Activated naive CD4-positive, alpha-beta T cell treated with anti-CD3 and anti-CD28 coated beads, Interleukin-2, amount 10 ng/mL, durations not matched to agents 7 days and 5 days (primary cell): ENCODE measurements around the gene AP4B1.

ENCODE experiments used
- CTCF ChIA-PET: fragments of 350-600 bp; sonication (Branson Sonifier 250); formaldehyde crosslinking; loops from one replicate; lab custom pipeline; 2021; ENCODE audit warnings: antibody characterized with exemption; lab: Charles Lee
- DNase-seq: peaks from one replicate; pipeline ENCODE4 v3.0.0-alpha.2; 2020
- H3K27ac Mint-ChIP-seq: one replicate; pipeline ENCODE4 v1.8.0; 2021; ENCODE audit warnings: mild to moderate bottlenecking, moderate library complexity, mixed read lengths
- H3K27me3 Mint-ChIP-seq: one replicate; pipeline ENCODE4 v1.8.0; 2021; ENCODE audit warnings: mild to moderate bottlenecking, mixed read lengths
- H3K36me3 Mint-ChIP-seq: one replicate; pipeline ENCODE4 v1.8.0; 2021; ENCODE audit warnings: mixed read lengths
- H3K4me1 Mint-ChIP-seq: one replicate; pipeline ENCODE4 v1.8.0; 2021; ENCODE audit warnings: mixed read lengths
- H3K4me3 Mint-ChIP-seq: one replicate; pipeline ENCODE4 v1.8.0; 2021; ENCODE audit warnings: mild to moderate bottlenecking, moderate library complexity, mixed read lengths
- H3K9me3 Mint-ChIP-seq: one replicate; pipeline ENCODE4 v1.8.0; 2021; ENCODE audit warnings: mixed read lengths

Gene AP4B1

GRCh38 chr1:113940365-113941244 is 36.0 kb upstream of the AP4B1 start:
- Mint-ChIP-seq H3K36me3 (peaks cover 54% of the 10 kb centered on the region), H3K27ac (peak overlapping the region; percentile 90)

DNA sequence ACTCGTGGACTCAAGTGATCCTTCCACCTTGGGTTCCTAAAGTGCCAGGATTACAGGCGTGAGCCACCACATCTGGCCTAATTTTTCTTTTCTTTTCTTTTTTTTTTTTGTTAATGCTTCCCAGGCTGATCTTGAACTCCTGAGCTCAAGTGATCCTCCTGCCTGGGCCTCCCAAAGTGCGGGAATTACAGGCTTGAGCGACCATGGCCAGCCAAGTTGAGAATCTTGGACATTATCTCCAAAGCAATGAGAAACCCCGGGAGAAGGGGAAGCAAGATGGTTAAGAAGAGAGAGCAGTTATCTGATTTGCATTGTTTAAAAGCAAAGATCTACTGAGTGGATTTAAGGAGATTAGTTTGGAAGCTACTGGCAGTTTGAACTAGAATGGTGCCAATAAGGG is 33.6 kb upstream of the AP4B1 start:
- H3K4me1 Mint-ChIP-seq: peaks cover 83% of the 10 kb centered on the region
- no peak overlapping the region for H3K4me3 Mint-ChIP-seq
- DNase-seq: no peak
- H3K27ac Mint-ChIP-seq: peak overlapping the region; percentile 70
- H3K27me3 Mint-ChIP-seq: no peaks in the 10 kb centered on the region
- no peaks in the 10 kb centered on the region for H3K9me3 Mint-ChIP-seq
- peaks cover 56% of the 10 kb centered on the region for H3K36me3 Mint-ChIP-seq
- CTCF ChIA-PET: interaction anchor here (1.0 to 1.3 kb wide), 2 partner anchors 10 to 11 kb away, joined by 3 read pairs; no protein-coding TSS in a partner anchor

More at GRCh38 chr1:113940365-113941244, 36.0 kb upstream of the AP4B1 start:
- no peaks in the 10 kb centered on the region for H3K27me3 Mint-ChIP-seq
- peak overlapping the region; percentile 58 for H3K4me3 Mint-ChIP-seq
- CTCF ChIA-PET: interaction anchor here (1.2 to 2.7 kb wide), 2 partner anchors 10 to 105 kb away, joined by 5 to 16 read pairs; partner anchors contain the start of gene HIPK1
- H3K9me3 Mint-ChIP-seq: no peaks in the 10 kb centered on the region
- peak; percentile 56 for DNase-seq
- peaks cover 73% of the 10 kb centered on the region for H3K4me1 Mint-ChIP-seq

DNA sequence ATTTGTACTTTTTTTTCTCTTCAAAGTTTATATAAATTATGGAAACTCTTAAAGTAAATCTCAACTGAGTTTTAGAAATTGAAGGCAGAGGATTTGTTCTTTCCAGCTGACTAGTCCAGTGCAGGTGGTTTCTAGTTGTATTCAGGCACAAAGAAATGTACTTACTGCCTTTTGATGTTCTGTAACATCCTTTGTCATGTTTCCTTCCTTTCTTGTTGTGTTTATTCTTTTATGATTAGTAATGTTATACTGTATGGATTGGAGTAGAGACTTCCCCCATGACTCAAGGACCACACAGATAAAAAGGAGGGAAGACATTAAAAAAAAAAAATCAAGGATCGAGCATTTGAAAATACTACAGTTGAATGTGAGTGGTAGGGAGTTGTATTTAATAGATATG is 32.5 kb upstream of the AP4B1 start:
- H3K27me3 Mint-ChIP-seq: no peaks in the 10 kb centered on the region
- no peak for DNase-seq
- peaks cover 57% of the 10 kb centered on the region for H3K36me3 Mint-ChIP-seq
- peak overlapping the region; percentile 11 for H3K27ac Mint-ChIP-seq
- no peak overlapping the region for H3K4me3 Mint-ChIP-seq
- no peaks in the 10 kb centered on the region for H3K9me3 Mint-ChIP-seq
- CTCF ChIA-PET: interaction anchor here (1.3 to 1.5 kb wide), 2 partner anchors 9 to 12 kb away, joined by 3 to 5 read pairs; no protein-coding TSS in a partner anchor
- H3K4me1 Mint-ChIP-seq: peaks cover 89% of the 10 kb centered on the region

DNA sequence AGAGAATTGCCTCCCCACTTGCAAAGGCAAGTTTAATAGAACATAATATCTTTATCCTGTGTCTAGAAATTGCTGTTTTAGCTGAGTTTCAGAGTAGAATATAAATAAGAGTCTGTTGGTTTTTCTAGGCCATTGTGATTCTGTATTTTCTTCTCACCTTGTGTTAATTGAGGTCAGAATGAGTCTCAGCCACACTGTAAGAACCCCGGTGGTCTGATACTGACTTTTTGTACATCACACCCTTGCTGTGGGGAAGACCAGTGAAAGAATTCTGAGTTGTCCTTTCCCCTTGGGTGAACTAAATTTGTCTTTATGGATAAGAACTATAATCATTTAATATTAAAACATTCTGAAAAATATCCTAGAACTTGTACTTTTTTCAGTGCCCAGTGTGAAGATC is 31.4 kb upstream of the AP4B1 start:
- peaks cover 93% of the 10 kb centered on the region for H3K4me1 Mint-ChIP-seq
- no peak overlapping the region for H3K4me3 Mint-ChIP-seq
- H3K36me3 Mint-ChIP-seq: peaks cover 51% of the 10 kb centered on the region
- no peaks in the 10 kb centered on the region for H3K27me3 Mint-ChIP-seq
- no peak for DNase-seq
- H3K27ac Mint-ChIP-seq: no peak overlapping the region
- CTCF ChIA-PET: no interaction called here
- no peaks in the 10 kb centered on the region for H3K9me3 Mint-ChIP-seq

DNA sequence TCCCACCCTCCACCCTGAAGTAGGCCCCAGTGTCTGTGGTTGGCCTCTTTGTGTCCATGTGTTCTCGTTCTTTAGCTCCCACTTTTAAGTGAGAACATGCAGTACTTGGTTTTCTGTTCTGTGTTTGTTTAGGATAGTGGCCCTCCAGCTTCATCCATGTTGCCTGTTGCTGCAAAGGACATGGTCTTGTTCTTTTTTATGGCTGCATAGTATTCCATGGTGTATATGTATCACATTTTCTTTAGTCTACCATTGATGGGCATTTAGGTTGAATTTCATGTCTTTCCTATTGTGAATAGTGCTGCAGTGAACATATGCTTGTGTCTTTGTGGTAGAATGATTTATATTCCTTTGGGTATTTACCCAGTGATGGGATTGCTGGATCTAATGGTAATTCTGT is 30.6 kb upstream of the AP4B1 start:
- no peak overlapping the region for H3K27ac Mint-ChIP-seq
- CTCF ChIA-PET: no interaction called here
- H3K4me1 Mint-ChIP-seq: peaks cover 93% of the 10 kb centered on the region
- H3K4me3 Mint-ChIP-seq: no peak overlapping the region
- DNase-seq: no peak
- H3K27me3 Mint-ChIP-seq: no peaks in the 10 kb centered on the region
- no peaks in the 10 kb centered on the region for H3K9me3 Mint-ChIP-seq
- peaks cover 45% of the 10 kb centered on the region for H3K36me3 Mint-ChIP-seq

GRCh38 chr1:113934511-113935055 is 30.0 kb upstream of the AP4B1 start:
- Mint-ChIP-seq H3K27ac (peak overlapping the region; percentile 31), H3K27me3 (no peaks in the 10 kb centered on the region), H3K9me3 (no peaks in the 10 kb centered on the region), H3K4me3 (no peak overlapping the region), H3K4me1 (peaks cover 87% of the 10 kb centered on the region), H3K36me3 (peaks cover 46% of the 10 kb centered on the region)
- CTCF ChIA-PET: interaction anchor here (1.3 kb wide), 1 partner anchor 30 kb away, joined by 3 read pairs; the partner anchor contains the start of genes AP4B1 and DCLRE1B
- no peak for DNase-seq

GRCh38 chr1:113934006-113934405 is 29.4 kb upstream of the AP4B1 start:
- peaks cover 49% of the 10 kb centered on the region for H3K36me3 Mint-ChIP-seq
- no peaks in the 10 kb centered on the region for H3K9me3 Mint-ChIP-seq
- peaks cover 81% of the 10 kb centered on the region for H3K4me1 Mint-ChIP-seq
- peak overlapping the region; percentile 97 for H3K4me3 Mint-ChIP-seq
- CTCF ChIA-PET: interaction anchor here (1.0 to 1.3 kb wide), 2 partner anchors 18 to 29 kb away, joined by 3 to 4 read pairs; partner anchors contain the start of genes AP4B1 and DCLRE1B
- peak overlapping the region; percentile 70 for H3K27ac Mint-ChIP-seq
- no peaks in the 10 kb centered on the region for H3K27me3 Mint-ChIP-seq
- no peak for DNase-seq

- Mint-ChIP-seq H3K4me3 (peak overlapping the region; percentile 97), H3K27me3 (peaks cover 3% of the 10 kb centered on the region), H3K36me3 (peaks cover 40% of the 10 kb centered on the region), H3K27ac (peak overlapping the region; percentile 95), H3K9me3 (no peaks in the 10 kb centered on the region), H3K4me1 (peaks cover 71% of the 10 kb centered on the region)
- DNase-seq: no peak
- CTCF ChIA-PET: interaction anchor here (0.9 to 5.2 kb wide), 7 partner anchors 10 to 96 kb away, joined by 3 to 29 read pairs (median 18); partner anchors contain the start of genes AP4B1 and DCLRE1B
These were observed 26.9 kb upstream of the AP4B1 start for GRCh38 chr1:113931451-113931851.

DNA sequence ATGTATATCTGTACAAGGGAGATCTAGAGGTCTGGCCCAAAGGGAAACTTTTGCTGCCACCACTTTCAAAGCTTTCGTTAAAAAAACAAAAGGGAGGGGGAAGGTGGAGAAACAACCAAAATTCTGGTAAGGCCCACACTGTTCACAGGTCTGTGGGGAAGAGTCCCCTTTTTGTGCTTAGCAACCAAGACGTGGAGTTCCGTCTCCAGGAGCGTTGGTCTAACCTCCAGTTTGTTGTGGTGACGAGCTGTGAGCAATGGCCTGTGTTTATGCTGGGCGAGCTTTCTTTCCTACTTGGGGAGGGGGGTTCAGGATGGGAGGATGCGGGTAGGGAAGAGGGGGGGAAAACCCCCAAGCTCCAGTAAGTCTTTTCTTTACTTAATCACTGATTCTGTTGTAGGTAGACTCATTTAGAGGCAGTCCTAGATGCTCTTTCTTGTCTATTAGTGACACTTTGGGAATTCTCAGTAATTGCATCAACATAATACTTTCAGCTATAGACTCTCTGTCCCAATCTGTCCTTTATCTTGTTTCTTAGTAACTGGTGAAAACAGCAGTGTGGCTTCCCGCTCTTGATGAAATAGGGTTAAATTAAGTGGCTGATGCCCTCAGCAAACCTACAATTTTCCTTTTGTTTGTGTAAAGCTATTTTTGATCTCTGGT is 26.0 kb upstream of the AP4B1 start:
- Mint-ChIP-seq H3K27me3 (peaks cover 6% of the 10 kb centered on the region), H3K4me3 (peak overlapping the region; percentile 97), H3K36me3 (peaks cover 36% of the 10 kb centered on the region), H3K4me1 (peaks cover 64% of the 10 kb centered on the region), H3K27ac (peak overlapping the region; percentile 95), H3K9me3 (no peaks in the 10 kb centered on the region)
- peak; percentile 75 for DNase-seq
- CTCF ChIA-PET: interaction anchor here (0.9 to 5.2 kb wide), 12 partner anchors 10 to 119 kb away, joined by 3 to 29 read pairs (median 6); partner anchors contain the start of genes AP4B1, DCLRE1B and RSBN1

- CTCF ChIA-PET: interaction anchor here (1.3 to 5.2 kb wide), 10 partner anchors 10 to 118 kb away, joined by 4 to 29 read pairs (median 11); partner anchors contain the start of genes AP4B1, DCLRE1B and RSBN1
- H3K27me3 Mint-ChIP-seq: peaks cover 10% of the 10 kb centered on the region
- DNase-seq: peak; percentile 71
These were observed 25.3 kb upstream of the AP4B1 start for GRCh38 chr1:113929750-113930498.

GRCh38 chr1:113928941-113929749 is 24.5 kb upstream of the AP4B1 start, which contains the start of gene HIPK1:
Gene HIPK1, plus strand, starts transcription at chr1:113929324.
- H3K9me3 Mint-ChIP-seq: no peaks in the 10 kb centered on the region
- CTCF ChIA-PET: interaction anchor here (0.9 to 5.2 kb wide), 12 partner anchors 9 to 95 kb away, joined by 3 to 29 read pairs (median 6); partner anchors contain the start of genes AP4B1 and DCLRE1B
- peaks cover 25% of the 10 kb centered on the region for H3K36me3 Mint-ChIP-seq
- peak within 1 kb of the TSS; percentile 98 for H3K27ac Mint-ChIP-seq
- peak; percentile 95 for DNase-seq
- peaks cover 53% of the 10 kb centered on the region for H3K4me1 Mint-ChIP-seq
- H3K4me3 Mint-ChIP-seq: peak within 1 kb of the TSS; percentile 97
- peaks cover 18% of the 10 kb centered on the region for H3K27me3 Mint-ChIP-seq

More at GRCh38 chr1:113929750-113930498, 25.3 kb upstream of the AP4B1 start:
- H3K9me3 Mint-ChIP-seq: no peaks in the 10 kb centered on the region
- peaks cover 29% of the 10 kb centered on the region for H3K36me3 Mint-ChIP-seq
- H3K27ac Mint-ChIP-seq: peak overlapping the region; percentile 95
- H3K4me3 Mint-ChIP-seq: peak overlapping the region; percentile 97
- H3K4me1 Mint-ChIP-seq: peaks cover 57% of the 10 kb centered on the region

DNA sequence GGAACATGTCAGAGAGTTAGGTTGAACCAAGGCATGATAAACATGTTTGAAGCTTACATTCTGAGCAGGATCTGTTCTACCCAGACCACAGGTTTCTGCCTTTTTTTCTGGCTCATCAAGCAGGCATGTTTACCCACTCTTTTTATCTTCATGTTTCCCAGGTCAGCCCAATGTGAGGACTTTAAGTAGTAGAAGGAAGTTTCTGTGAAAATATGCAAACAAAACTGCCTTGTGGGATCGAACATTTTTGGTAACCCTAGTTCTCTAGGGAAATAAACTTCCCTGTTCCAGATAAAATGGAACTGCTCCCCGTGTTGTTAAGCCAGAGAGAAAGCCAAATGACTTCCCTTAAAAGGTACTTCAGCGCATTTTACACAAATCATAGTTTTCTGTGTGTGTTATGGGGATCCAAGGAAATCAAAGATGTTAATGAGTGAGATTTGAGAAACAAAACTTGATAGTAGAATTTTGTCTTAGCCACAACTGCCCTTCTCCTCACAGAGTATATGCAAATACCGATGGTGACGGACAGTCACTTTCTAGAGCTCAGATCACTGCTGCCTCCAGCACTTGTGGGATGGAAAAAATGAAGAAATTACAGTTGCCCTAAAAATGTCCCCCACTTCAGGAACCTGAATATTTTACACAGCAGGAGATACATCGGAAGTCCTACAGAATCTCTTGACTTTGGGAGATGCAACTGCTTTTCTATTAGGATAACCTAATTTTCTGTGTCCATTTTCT is 23.8 kb upstream of the AP4B1 start:
- Mint-ChIP-seq H3K4me1 (peaks cover 46% of the 10 kb centered on the region), H3K9me3 (no peaks in the 10 kb centered on the region), H3K4me3 (peak overlapping the region; percentile 94), H3K27ac (peak overlapping the region; percentile 98), H3K27me3 (peaks cover 24% of the 10 kb centered on the region), H3K36me3 (peaks cover 18% of the 10 kb centered on the region)
- CTCF ChIA-PET: interaction anchor here (0.9 to 5.2 kb wide), 9 partner anchors 9 to 94 kb away, joined by 3 to 29 read pairs (median 4); partner anchors contain the start of genes AP4B1 and DCLRE1B
- no peak for DNase-seq
